Activated T-cell treated with anti-CD3 and anti-CD28 coated beads for 4 hours (primary cell): ENCODE results near the gene NXPH4.

Source experiments
- DNase-seq: peaks from one replicate; pipeline ENCODE4 v3.0.0-alpha.2; 2020

Gene NXPH4

GRCh38 chr12:57183939-57184725 is 32.5 kb upstream of the NXPH4 start:
- no peak for DNase-seq

GRCh38 chr12:57185403-57185802 is 31.2 kb upstream of the NXPH4 start:
- no peak for DNase-seq

GRCh38 chr12:57185906-57186508 is 30.6 kb upstream of the NXPH4 start:
- no peak for DNase-seq

GRCh38 chr12:57187222-57188089 is 29.1 kb upstream of the NXPH4 start:
- no peak for DNase-seq

GRCh38 chr12:57188090-57188425 is 28.5 kb upstream of the NXPH4 start:
- DNase-seq: no peak

GRCh38 chr12:57190037-57190436 is 26.6 kb upstream of the NXPH4 start:
- DNase-seq: no peak

GRCh38 chr12:57190821-57191220 is 25.8 kb upstream of the NXPH4 start:
- no peak for DNase-seq

- DNase-seq: no peak
Observed at GRCh38 chr12:57191410-57191809, 25.2 kb upstream of the NXPH4 start.

- no peak for DNase-seq
Observed at GRCh38 chr12:57192920-57193319, 23.7 kb upstream of the NXPH4 start.

GRCh38 chr12:57193706-57194245 is 22.8 kb upstream of the NXPH4 start:
- no peak for DNase-seq

GRCh38 chr12:57194253-57194652 is 22.3 kb upstream of the NXPH4 start:
- DNase-seq: no peak

- no peak for DNase-seq
Observed at GRCh38 chr12:57195186-57195585, 21.4 kb upstream of the NXPH4 start.

GRCh38 chr12:57195611-57196371 is 20.8 kb upstream of the NXPH4 start:
- DNase-seq: no peak

- DNase-seq: no peak
Observed at GRCh38 chr12:57196439-57196838, 20.2 kb upstream of the NXPH4 start.

GRCh38 chr12:57196956-57197355 is 19.6 kb upstream of the NXPH4 start:
- no peak for DNase-seq

- no peak for DNase-seq
Observed at GRCh38 chr12:57198329-57198728, 18.3 kb upstream of the NXPH4 start.

GRCh38 chr12:57199191-57199590 is 17.4 kb upstream of the NXPH4 start:
- no peak for DNase-seq

GRCh38 chr12:57200497-57200896 is 16.1 kb upstream of the NXPH4 start:
- DNase-seq: no peak

- DNase-seq: no peak
Observed at GRCh38 chr12:57201219-57201618, 15.4 kb upstream of the NXPH4 start.

GRCh38 chr12:57201631-57202030 is 15.0 kb upstream of the NXPH4 start:
- DNase-seq: no peak

- no peak for DNase-seq
Observed at GRCh38 chr12:57202321-57202720, 14.3 kb upstream of the NXPH4 start.

- no peak for DNase-seq
Observed at GRCh38 chr12:57203201-57203600, 13.4 kb upstream of the NXPH4 start.

- DNase-seq: no peak
Observed at GRCh38 chr12:57203791-57204190, 12.8 kb upstream of the NXPH4 start.
